Measurements from ENCODE around the gene CDH13. TPM values are rescaled to one million over a fixed set of nuclear protein-coding genes. Genes with fewer than 3 reads are reported as not detected.

CDH13 gene
- total RNA-seq, 3 donors from 2014 or later, result 4.9 to 11.2 (median 9.8) TPM

DNA sequence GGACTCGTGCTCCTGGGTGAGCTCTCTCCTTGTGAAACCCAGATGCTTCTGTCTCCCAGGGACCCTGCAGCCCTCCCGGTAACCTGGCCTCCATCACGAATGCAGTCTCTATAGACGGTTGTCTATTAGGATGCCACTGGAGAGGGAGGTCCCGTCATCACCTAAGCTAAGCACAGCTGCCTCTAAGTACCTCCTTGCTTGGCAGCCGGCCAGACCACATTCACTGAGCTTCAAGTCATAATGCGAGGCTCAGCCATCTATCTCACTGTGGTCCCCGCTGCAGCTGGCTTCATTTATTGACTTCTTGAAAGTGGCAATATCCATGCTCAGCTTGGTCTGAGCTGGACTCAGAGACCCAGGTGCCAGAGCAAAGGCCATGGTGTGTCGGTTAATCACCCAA lies 1106.5 kb downstream of the CDH13 start:
- TF ChIP-seq, protein P1, sequence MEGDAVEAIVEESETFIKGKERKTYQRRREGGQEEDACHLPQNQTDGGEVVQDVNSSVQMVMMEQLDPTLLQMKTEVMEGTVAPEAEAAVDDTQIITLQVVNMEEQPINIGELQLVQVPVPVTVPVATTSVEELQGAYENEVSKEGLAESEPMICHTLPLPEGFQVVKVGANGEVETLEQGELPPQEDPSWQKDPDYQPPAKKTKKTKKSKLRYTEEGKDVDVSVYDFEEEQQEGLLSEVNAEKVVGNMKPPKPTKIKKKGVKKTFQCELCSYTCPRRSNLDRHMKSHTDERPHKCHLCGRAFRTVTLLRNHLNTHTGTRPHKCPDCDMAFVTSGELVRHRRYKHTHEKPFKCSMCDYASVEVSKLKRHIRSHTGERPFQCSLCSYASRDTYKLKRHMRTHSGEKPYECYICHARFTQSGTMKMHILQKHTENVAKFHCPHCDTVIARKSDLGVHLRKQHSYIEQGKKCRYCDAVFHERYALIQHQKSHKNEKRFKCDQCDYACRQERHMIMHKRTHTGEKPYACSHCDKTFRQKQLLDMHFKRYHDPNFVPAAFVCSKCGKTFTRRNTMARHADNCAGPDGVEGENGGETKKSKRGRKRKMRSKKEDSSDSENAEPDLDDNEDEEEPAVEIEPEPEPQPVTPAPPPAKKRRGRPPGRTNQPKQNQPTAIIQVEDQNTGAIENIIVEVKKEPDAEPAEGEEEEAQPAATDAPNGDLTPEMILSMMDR (IDR thresholded peaks at IDR 0.05), result no peak
- intact Hi-C loops (cut with DNase I, micrococcal nuclease), result no loop called here
- DNase-seq, result no peak
- Histone ChIP-seq H3K4me1 (ENCODE audit: low read depth) (no peaks in the 10 kb centered on the region), H3K36me3 (ENCODE audit: low read depth) (no peaks in the 10 kb centered on the region), H3K9me3 (peaks cover 12% of the 10 kb centered on the region), H3K4me3 (no peak overlapping the region)
- ATAC-seq, result no peak

DNA sequence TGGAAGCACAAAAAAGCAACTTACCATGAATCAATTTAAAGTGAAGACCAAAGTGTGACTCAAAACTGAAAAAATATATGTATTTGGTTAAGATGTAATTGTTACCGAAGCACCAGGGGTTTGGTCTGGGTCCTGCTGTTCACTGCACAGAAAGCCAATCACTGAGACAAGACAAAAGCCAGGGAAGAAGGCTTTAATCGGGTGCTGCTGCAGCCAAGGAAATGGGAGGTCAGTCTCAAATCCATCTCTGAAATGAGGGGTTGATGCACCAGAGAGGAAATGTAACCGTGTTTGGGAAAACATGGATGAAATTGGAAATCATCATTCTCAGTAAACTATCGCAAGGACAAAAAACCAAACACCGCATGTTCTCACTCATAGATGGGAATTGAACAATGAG lies 1107.4 kb downstream of the CDH13 start:
- TF ChIP-seq, protein P1 (IDR thresholded peaks at IDR 0.05), result no peak
- DNase-seq, result no peak

DNA sequence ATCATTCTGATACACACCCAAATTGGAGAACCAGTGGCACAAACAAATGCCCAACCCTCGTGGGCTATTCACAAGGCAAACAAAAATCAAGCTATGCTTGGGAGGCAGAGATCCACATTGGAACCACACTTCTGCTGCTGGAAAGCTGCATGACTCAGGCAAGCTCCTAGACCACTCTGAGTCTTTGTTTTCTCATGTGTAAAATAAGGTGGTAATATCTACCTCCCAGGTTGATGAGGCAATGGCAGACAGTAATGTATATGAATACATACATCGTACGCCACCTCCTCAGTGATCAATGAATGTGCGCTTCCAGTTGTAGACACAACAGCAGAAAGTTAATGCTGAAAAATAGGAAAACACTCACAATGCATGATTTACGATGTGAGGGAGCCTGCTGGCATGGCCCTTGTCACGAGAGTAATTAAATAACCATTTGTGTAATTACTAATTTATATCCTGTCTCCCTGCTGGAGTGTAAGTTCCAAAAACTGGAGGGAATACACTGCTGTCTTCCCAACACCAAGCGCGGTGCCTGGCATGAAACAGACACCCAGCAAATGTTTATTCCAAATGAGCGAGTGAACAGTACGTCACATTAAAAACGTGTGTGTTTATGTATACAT lies 1111.1 kb downstream of the CDH13 start:
- TF ChIP-seq, protein P1 (IDR thresholded peaks at IDR 0.05), result no peak
- H3K4me3 ChIP-seq, result no peak overlapping the region

More for the DNA sequence above, 1107.4 kb downstream of the CDH13 start:
- H3K9me3 ChIP-seq, result peaks cover 12% of the 10 kb centered on the region
- H3K4me1 ChIP-seq (ENCODE audit: low read depth), result no peaks in the 10 kb centered on the region
- no peaks in the 10 kb centered on the region for H3K36me3 ChIP-seq (ENCODE audit: low read depth)
- ATAC-seq, result no peak
- intact Hi-C loops (cut with DNase I, micrococcal nuclease), result no loop called here
- no peak overlapping the region for H3K4me3 ChIP-seq

DNA sequence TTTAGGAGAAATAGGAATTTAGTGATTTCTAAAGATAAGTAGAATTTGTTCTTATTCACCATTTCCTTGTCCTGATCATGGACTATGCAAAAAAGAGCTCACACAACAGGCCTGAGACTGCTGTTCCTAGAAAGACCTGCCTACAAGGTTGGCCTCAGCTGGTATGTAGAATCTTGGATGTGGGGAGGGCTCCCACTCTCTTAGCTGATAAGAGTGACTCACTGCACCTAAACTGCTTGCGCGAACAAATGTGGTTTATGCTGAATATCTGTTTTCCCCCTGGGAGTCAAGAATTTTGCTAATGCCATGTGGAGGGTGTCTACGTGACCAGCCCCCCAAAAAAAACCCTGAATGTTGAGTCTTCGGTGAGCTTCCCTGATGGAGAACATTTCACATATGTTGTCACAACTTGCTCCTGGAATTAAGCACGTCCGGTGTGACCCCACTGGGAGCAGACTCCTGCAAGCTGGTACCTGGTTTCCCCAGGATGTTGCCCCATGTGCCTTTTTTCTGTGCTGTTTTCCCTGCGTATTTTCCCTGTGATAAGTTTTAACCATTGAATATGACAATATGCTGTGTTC lies 1112.2 kb downstream of the CDH13 start:
- ATAC-seq (no peak), DNase-seq (no peak)
- Histone ChIP-seq H3K4me3 (no peak overlapping the region), H3K9me3 (peaks cover 6% of the 10 kb centered on the region), H3K4me1 (ENCODE audit: low read depth) (no peaks in the 10 kb centered on the region), H3K36me3 (ENCODE audit: low read depth) (no peaks in the 10 kb centered on the region)
- intact Hi-C loops (cut with DNase I, micrococcal nuclease), result no loop called here
- TF ChIP-seq, protein P1 (IDR thresholded peaks at IDR 0.05), result no peak

More for the DNA sequence above, 1111.1 kb downstream of the CDH13 start:
- intact Hi-C loops (cut with DNase I, micrococcal nuclease), result no loop called here
- Histone ChIP-seq H3K9me3 (peaks cover 12% of the 10 kb centered on the region), H3K36me3 (ENCODE audit: low read depth) (no peaks in the 10 kb centered on the region), H3K4me1 (ENCODE audit: low read depth) (no peaks in the 10 kb centered on the region)
- ATAC-seq (no peak), DNase-seq (no peak)

DNA sequence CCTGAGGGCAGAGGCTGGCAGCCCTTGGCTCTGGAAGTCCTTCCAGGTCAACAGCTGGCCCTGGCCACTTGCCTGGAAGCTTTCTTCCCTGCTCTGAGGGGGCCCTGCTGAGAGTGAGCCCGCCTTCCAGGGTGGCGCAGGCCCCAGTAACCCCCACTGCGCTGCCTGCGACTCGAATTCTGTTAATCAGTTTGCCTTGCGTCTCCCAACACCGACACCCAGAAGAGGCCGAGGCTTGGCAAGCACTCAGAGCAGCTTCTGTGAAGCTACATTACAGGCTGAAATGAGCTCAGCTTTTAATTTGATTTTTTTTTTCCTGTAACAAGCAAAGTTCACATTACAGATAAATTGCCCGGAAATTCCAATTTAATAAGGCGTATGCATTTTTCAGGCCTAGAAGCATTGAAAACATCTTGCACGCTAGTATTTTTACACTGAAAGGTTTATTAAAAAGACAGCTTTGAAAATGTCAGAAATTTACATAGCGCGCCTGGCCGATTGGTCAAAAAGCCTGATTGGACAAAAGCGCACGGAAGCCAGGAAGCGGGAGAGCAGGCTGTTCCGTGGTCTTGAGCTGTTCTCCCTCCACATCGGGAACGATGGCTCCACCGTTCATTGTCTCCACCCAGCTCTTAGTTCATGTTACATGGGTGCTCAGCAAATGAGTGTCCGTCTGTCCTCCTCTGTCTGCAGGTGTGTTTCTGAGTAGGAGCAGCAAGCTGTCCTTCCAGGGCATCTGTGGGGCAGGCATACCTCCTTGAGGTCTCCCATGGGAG lies 1115.5 kb downstream of the CDH13 start:
- DNase-seq (no peak), ATAC-seq (no peak)
- no peaks in the 10 kb centered on the region for H3K9me3 ChIP-seq
- intact Hi-C loops (cut with DNase I, micrococcal nuclease), result no loop called here
- H3K4me3 ChIP-seq, result no peak overlapping the region
- no peaks in the 10 kb centered on the region for H3K36me3 ChIP-seq (ENCODE audit: low read depth)
- TF ChIP-seq, protein P1 (IDR thresholded peaks at IDR 0.05), result no peak
- no peaks in the 10 kb centered on the region for H3K4me1 ChIP-seq (ENCODE audit: low read depth)

Measured in mucosa of descending colon (tissue), 3 donors.